Spinal cord (tissue), 10 donors: ENCODE data around the gene GPR37. TPM values are rescaled to one million over a fixed set of nuclear protein-coding genes. Genes with fewer than 3 reads are reported as not detected.

ENCODE experiments used
- DNase-seq, 6 donors: peaks; one replicate each; pipeline versions ENCODE4 v3.0.0 to v3.0.0-alpha.2; 2013 to 2015; ENCODE audit warnings: low spot score in 6 of 6, low read depth in 4 of 6
- H3K27ac ChIP-seq: one replicate; pipeline ENCODE4 v1.5.1; 2013; ENCODE audit warnings: low read depth, low read length, control low read depth
- H3K27me3 ChIP-seq: one replicate; pipeline ENCODE4 v1.6.1; 2013; ENCODE audit warnings: low read length; ENCODE audit not compliant: control insufficient read depth, insufficient read depth
- H3K36me3 ChIP-seq: one replicate; pipeline ENCODE4 v1.6.1; 2013; ENCODE audit warnings: low read length; ENCODE audit not compliant: control insufficient read depth, insufficient read depth
- H3K4me1 ChIP-seq: one replicate; pipeline ENCODE4 v1.6.1; 2013; ENCODE audit warnings: low read length; ENCODE audit not compliant: control insufficient read depth, insufficient read depth
- H3K4me3 ChIP-seq: one replicate; pipeline ENCODE4 v1.5.1; 2013; ENCODE audit warnings: low read depth, low read length, control low read depth
- H3K9me3 ChIP-seq: one replicate; pipeline ENCODE4 v1.6.1; 2013; ENCODE audit warnings: low read length; ENCODE audit not compliant: control insufficient read depth, insufficient read depth
- WGBS: methylation state at CpG from one replicate; pipeline ENCODE4 v1.1.5; 2013; ENCODE audit warnings: missing lambda C conversion rate; ENCODE audit not compliant: insufficient coverage; 5-methylcytosine and 5-hydroxymethylcytosine counted together
- polyA plus RNA-seq, 2 donors: library from polyadenylated mRNA; unstranded; fragments of 120-200 nt; gene quantifications; one replicate each; pipeline ENCODE4 v1.2.1, GENCODE V29; 2013; ENCODE audit not compliant: insufficient read length in 2 of 2
- total RNA-seq, 2 donors: library from RNA; depleted of rRNA in 1 of 2; stranded (reverse); fragments of 120-200 nt in 1 of 2; fragments of >200 nt in 1 of 2; gene quantifications; one replicate each; pipeline versions ENCODE4 v1.2.3 to v1.2.4, GENCODE V29; 2013 to 2014
- donor health status: healthy.

GPR37 gene
- total and polyA plus RNA-seq, 4 donors, result 14.1 to 38.8 (median 22.8) TPM

DNA sequence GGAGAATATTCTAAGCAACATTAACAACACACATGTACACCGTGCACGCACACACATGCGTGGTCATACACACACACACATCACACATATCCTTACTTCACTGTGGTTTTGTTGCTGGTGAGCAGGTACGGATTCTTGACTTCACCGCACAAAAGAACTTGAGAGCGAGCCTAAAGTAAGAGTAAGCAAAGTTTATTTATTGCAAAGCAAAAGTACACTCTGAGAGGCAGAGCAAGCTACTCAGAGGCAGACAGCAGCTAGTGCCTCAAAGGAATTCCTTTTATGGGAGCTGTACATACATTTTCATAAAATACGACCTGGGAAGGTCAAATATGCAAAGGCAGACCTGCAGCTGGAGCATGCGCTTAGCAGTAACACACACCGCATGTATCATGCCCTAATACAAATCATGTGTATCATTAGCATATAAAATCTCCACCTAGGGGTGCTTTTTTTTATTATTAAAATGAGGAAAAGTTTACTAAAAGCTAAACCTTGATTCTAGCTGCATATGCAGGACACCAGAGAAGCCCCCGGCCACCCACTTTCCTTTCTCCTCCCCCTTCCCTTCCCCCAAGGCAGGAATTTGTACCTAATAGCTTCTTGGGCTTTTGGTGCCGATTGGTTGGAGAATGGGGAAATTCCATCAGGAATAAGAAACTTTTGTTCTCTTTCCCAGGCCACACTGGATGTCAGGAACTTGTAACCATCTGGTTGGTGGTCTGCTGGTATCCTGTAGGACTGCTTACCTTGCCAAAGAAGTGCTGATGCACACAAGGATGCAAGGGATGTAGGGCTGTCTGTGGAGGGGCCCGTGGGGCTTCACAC lies 16.5 kb upstream of the GPR37 start:
- no peaks in the 10 kb centered on the region for H3K4me1 ChIP-seq
- no peak overlapping the region for H3K27ac ChIP-seq
- WGBS, result 70% methylated on average over 2 of the region's 12 CpGs
- H3K36me3 ChIP-seq, result no peaks in the 10 kb centered on the region
- no peaks in the 10 kb centered on the region for H3K9me3 ChIP-seq
- H3K4me3 ChIP-seq, result no peak overlapping the region
- no peaks in the 10 kb centered on the region for H3K27me3 ChIP-seq
- DNase-seq, result no peak

GRCh38 chr7:124781418-124781817 lies 15.8 kb upstream of the GPR37 start:
- H3K9me3 ChIP-seq, result no peaks in the 10 kb centered on the region

GRCh38 chr7:124780608-124781007 lies 15.0 kb upstream of the GPR37 start:
- no peak overlapping the region for H3K27ac ChIP-seq
- H3K9me3 ChIP-seq, result no peaks in the 10 kb centered on the region
- no peak for DNase-seq
- no peak overlapping the region for H3K4me3 ChIP-seq
- no peaks in the 10 kb centered on the region for H3K27me3 ChIP-seq
- H3K36me3 ChIP-seq, result no peaks in the 10 kb centered on the region
- H3K4me1 ChIP-seq, result no peaks in the 10 kb centered on the region
- WGBS, result 80% methylated on average over 1 of the region's 1 CpG

More at GRCh38 chr7:124781418-124781817, 15.8 kb upstream of the GPR37 start:
- Histone ChIP-seq H3K27ac (no peak overlapping the region), H3K4me3 (no peak overlapping the region), H3K36me3 (no peaks in the 10 kb centered on the region), H3K27me3 (no peaks in the 10 kb centered on the region), H3K4me1 (no peaks in the 10 kb centered on the region)
- WGBS, result 100% methylated on average over 2 of the region's 2 CpGs
- DNase-seq, result no peak

GRCh38 chr7:124780056-124780455 lies 14.5 kb upstream of the GPR37 start:
- no peaks in the 10 kb centered on the region for H3K9me3 ChIP-seq
- H3K27me3 ChIP-seq, result no peaks in the 10 kb centered on the region
- no peak for DNase-seq
- no peak overlapping the region for H3K27ac ChIP-seq
- H3K36me3 ChIP-seq, result no peaks in the 10 kb centered on the region
- no peaks in the 10 kb centered on the region for H3K4me1 ChIP-seq
- H3K4me3 ChIP-seq, result no peak overlapping the region

DNA sequence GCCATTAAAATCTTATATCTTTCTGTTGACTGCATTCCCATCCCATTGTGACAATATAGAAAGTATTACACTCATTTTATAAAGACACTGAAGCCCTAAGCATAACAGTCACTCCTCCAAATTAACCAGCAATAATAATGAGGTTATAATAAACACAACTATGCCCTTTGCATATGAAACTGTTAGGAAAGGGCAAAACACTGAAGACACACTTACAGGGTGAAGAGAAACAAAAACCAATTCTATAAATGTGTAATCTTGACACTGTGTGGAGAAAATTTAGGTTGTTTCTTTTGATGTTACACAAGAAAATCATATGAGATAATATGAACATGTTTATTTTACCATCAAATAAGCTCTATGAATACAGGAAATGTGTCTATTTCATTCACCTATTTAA lies 14.0 kb upstream of the GPR37 start:
- H3K36me3 ChIP-seq, result no peaks in the 10 kb centered on the region
- H3K27ac ChIP-seq, result no peak overlapping the region
- H3K4me3 ChIP-seq, result no peak overlapping the region
- no peaks in the 10 kb centered on the region for H3K4me1 ChIP-seq
- no peaks in the 10 kb centered on the region for H3K27me3 ChIP-seq
- H3K9me3 ChIP-seq, result no peaks in the 10 kb centered on the region
- no peak for DNase-seq

GRCh38 chr7:124779194-124779593 lies 13.6 kb upstream of the GPR37 start:
- no peaks in the 10 kb centered on the region for H3K36me3 ChIP-seq
- H3K4me1 ChIP-seq, result no peaks in the 10 kb centered on the region
- WGBS, result 100% methylated on average over 1 of the region's 3 CpGs
- H3K27me3 ChIP-seq, result no peaks in the 10 kb centered on the region
- H3K9me3 ChIP-seq, result no peaks in the 10 kb centered on the region
- no peak overlapping the region for H3K27ac ChIP-seq
- no peak for DNase-seq
- H3K4me3 ChIP-seq, result no peak overlapping the region

GRCh38 chr7:124777268-124777667 lies 11.7 kb upstream of the GPR37 start:
- Histone ChIP-seq H3K4me3 (no peak overlapping the region), H3K36me3 (no peaks in the 10 kb centered on the region), H3K4me1 (no peaks in the 10 kb centered on the region), H3K27ac (no peak overlapping the region), H3K9me3 (no peaks in the 10 kb centered on the region), H3K27me3 (no peaks in the 10 kb centered on the region)
- no CpG with 5 or more reads among the region's 2 CpGs for WGBS
- DNase-seq, result no peak

GRCh38 chr7:124776153-124776552 lies 10.6 kb upstream of the GPR37 start:
- no peaks in the 10 kb centered on the region for H3K4me1 ChIP-seq
- H3K4me3 ChIP-seq, result no peak overlapping the region
- no peak for DNase-seq
- H3K27ac ChIP-seq, result no peak overlapping the region
- no peaks in the 10 kb centered on the region for H3K27me3 ChIP-seq
- H3K9me3 ChIP-seq, result no peaks in the 10 kb centered on the region
- WGBS, result no CpG with 5 or more reads among the region's 2 CpGs
- no peaks in the 10 kb centered on the region for H3K36me3 ChIP-seq

GRCh38 chr7:124775422-124775821 lies 9.8 kb upstream of the GPR37 start:
- no peak overlapping the region for H3K27ac ChIP-seq
- H3K9me3 ChIP-seq, result no peaks in the 10 kb centered on the region
- no peaks in the 10 kb centered on the region for H3K36me3 ChIP-seq
- H3K4me1 ChIP-seq, result no peaks in the 10 kb centered on the region
- H3K27me3 ChIP-seq, result no peaks in the 10 kb centered on the region
- no peak overlapping the region for H3K4me3 ChIP-seq
- DNase-seq, result no peak

- H3K36me3 ChIP-seq, result no peaks in the 10 kb centered on the region
- H3K27me3 ChIP-seq, result no peaks in the 10 kb centered on the region
- no CpG with 5 or more reads among the region's 4 CpGs for WGBS
- H3K4me3 ChIP-seq, result no peak overlapping the region
- DNase-seq, result no peak
- H3K27ac ChIP-seq, result no peak overlapping the region
- H3K4me1 ChIP-seq, result no peaks in the 10 kb centered on the region
- no peaks in the 10 kb centered on the region for H3K9me3 ChIP-seq
Measured at GRCh38 chr7:124773938-124774337, 8.3 kb upstream of the GPR37 start.
